ENCODE measurements around the gene AKAP9.
"Not testable (repeated sequence)": the region's sequence is repeated elsewhere in the genome, so short reads cannot be mapped to it uniquely, and the experiment has no call there.

GRCh38 chr7:92143192-92143880 is 202.7 kb downstream of the AKAP9 start:
- not testable (repeated sequence) for TF ChIP-seq CTCF, POLR2A (IDR thresholded peaks at IDR 0.05)
